Duodenal mucosa (tissue), 2 donors: ENCODE results near the gene UBXN11.
"Not testable (repeated sequence)": the region's sequence is repeated elsewhere in the genome, so short reads cannot be mapped to it uniquely, and the experiment has no call there.

Experiments used
- H3K27ac ChIP-seq: one replicate; pipeline ENCODE4 v1.7.0; 2013; ENCODE audit warnings: low read depth, low read length
- H3K27me3 ChIP-seq, 2 donors: one replicate each; pipeline ENCODE4 v1.7.0; 2013; ENCODE audit warnings: low read length in 2 of 2, control low read depth in 1 of 2; ENCODE audit not compliant: insufficient read depth in 2 of 2, control insufficient read depth in 1 of 2
- H3K36me3 ChIP-seq, 2 donors: one replicate each; pipeline ENCODE4 v1.7.0; 2013; ENCODE audit warnings: low read length in 2 of 2, control low read depth in 1 of 2; ENCODE audit not compliant: insufficient read depth in 2 of 2, control insufficient read depth in 1 of 2
- H3K4me1 ChIP-seq, 2 donors: one replicate each; pipeline ENCODE4 v1.7.0; 2013; ENCODE audit warnings: low read length in 2 of 2, control low read depth in 1 of 2; ENCODE audit not compliant: insufficient read depth in 2 of 2, control insufficient read depth in 1 of 2
- H3K4me3 ChIP-seq, 2 donors: one replicate each; pipeline ENCODE4 v1.7.0; 2013; ENCODE audit warnings: low read length in 2 of 2, low read depth in 1 of 2
- H3K9ac ChIP-seq, 2 donors: one replicate each; pipeline ENCODE4 v1.7.0; 2013; ENCODE audit warnings: low read length in 2 of 2, low read depth in 1 of 2
- H3K9me3 ChIP-seq, 2 donors: one replicate each; pipeline ENCODE4 v1.7.0; 2013; ENCODE audit warnings: low read length in 2 of 2, control low read depth in 1 of 2; ENCODE audit not compliant: control insufficient read depth in 1 of 2

UBXN11 gene

DNA sequence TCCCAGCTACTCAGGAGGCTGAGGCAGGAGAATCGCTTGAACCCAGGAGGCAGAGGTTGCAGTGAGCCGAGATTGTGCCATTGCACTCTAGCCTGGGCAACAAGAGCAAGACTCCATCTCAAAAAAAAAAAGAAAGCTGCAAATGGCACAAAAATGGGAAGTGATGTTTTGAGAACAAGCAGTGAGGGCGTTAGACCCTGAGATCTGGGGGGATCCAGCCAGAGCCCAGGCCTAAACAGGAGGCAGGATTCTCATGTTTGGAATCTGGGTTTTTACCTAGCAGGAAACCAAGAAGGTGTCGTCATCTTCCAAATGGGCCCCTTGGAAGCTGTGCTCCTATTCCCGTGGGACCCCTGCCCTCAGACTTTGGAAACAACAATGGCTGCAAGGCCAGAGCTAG lies 13.7 kb downstream of the UBXN11 start:
- H3K9ac ChIP-seq, H3K27me3 ChIP-seq, H3K27ac ChIP-seq, H3K4me3 ChIP-seq, H3K9me3 ChIP-seq, H3K36me3 ChIP-seq: not testable (repeated sequence)
- peaks cover 26 to 34% of the 10 kb centered on the region in 2 donors for H3K4me1 ChIP-seq

DNA sequence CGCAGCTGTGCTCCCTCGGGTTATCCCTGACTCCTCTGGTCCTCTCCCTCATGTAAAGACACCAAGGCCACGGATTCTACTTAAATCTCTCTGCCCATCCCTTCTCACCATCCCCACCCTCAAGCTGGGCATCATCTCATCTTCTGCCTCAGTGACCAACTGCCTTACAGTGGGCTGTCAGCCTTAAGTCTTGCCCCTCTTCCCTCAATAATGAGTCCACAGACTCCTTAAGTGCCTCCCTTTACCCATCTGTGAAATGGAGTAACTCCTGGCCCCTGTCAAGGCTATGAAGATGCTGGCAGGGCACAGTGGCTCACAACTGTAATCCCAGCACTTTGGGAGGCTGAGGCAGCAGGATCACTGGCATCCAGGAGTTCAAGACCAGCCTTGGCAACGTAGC lies 14.5 kb downstream of the UBXN11 start:
- H3K27me3 ChIP-seq, result no peaks in the 10 kb centered on the region
- H3K4me3 ChIP-seq, result no peak overlapping the region
- H3K27ac ChIP-seq, result no peak overlapping the region
- no peak overlapping the region for H3K9ac ChIP-seq
- H3K36me3 ChIP-seq, result peaks cover 0 to 5% of the 10 kb centered on the region in 2 donors
- no peaks in the 10 kb centered on the region for H3K9me3 ChIP-seq
- H3K4me1 ChIP-seq, result peaks cover 26 to 39% of the 10 kb centered on the region in 2 donors

DNA sequence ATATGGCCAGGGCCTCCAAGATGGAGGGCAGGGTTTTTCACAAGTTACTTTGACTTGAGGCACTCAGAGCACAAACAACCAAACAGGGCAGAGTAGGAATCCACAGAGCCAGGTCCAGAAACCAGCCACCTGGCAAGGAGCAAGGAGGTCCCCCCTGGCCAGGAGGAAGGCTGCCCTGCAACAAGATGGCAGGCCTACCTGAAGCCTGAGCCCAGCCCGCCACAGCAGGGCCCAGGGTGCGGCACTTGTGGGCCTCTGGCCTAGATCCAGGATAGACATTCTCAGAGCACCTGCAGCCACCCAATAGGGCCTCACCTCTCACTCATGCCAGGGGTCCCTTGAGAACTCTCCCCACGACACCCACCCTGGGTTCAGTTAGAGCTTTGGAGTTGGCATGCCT lies 15.0 kb downstream of the UBXN11 start:
- Histone ChIP-seq H3K27me3 (no peaks in the 10 kb centered on the region), H3K36me3 (peaks cover 0 to 5% of the 10 kb centered on the region in 2 donors), H3K4me1 (peaks cover 27 to 43% of the 10 kb centered on the region in 2 donors), H3K4me3 (no peak overlapping the region), H3K9ac (no peak overlapping the region), H3K9me3 (no peaks in the 10 kb centered on the region), H3K27ac (no peak overlapping the region)

DNA sequence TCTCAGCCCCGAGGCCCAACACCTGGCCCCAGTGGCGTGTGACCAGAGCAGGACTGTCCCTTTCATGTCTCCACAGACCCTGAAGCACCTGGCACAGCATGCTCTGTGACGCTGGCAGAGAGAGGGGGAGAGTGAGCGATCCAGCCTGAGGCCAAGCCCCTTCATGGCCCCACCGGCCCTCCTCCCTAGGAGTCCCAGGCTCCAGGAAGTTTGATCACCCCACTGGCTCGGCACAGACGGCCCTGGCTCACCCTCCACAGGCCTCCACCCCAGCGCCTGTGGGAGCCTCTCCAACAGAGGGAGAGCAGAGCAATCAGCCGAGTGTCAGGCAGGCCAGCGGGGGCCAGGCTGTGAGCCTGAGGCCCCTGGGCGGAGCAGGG lies 15.6 kb downstream of the UBXN11 start:
- no peaks in the 10 kb centered on the region for H3K27me3 ChIP-seq
- no peak overlapping the region for H3K9ac ChIP-seq
- H3K4me1 ChIP-seq, result peaks cover 33 to 48% of the 10 kb centered on the region in 2 donors
- no peaks in the 10 kb centered on the region for H3K9me3 ChIP-seq
- no peak overlapping the region for H3K4me3 ChIP-seq
- H3K36me3 ChIP-seq, result no peaks in the 10 kb centered on the region
- H3K27ac ChIP-seq, result peak overlapping the region; percentile 42

DNA sequence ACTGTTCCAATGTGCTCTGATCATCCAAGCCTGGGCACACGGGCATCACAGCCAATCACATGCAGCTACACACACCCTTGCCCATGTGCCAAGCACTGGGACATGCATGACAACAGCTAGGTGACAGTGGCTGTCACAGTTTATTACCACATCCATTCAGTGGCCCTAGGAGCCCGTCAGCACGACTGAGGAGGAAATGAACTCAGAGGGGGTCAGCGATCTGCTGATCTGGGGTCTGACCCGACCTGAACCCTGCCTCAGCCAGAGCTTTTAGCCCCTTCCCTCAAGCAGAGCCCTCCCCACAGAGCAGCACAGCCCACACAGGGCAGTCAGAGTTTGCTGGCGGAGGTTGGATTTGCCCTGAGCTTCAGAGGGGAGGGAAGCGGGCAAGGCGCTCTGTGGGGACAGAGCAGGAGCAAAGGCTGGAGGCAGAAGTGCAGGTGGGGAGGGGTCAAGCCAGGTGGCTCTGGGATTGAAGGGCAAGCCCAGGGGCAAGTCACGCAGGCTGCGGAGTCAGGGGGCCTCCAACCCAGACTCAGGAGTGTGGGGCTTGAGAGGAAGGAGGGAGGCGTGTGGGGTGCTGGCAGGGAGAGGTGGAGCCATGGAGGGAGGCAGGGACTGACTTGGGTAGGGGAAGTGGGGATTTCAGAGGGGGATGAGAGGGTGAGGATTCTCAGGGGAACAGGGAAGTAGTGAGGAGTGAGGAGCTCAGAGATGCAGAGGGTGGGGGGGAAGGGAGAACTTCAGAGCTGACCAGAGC lies 16.1 kb downstream of the UBXN11 start:
- peaks cover 33 to 53% of the 10 kb centered on the region in 2 donors for H3K4me1 ChIP-seq
- no peak overlapping the region for H3K4me3 ChIP-seq
- H3K27ac ChIP-seq, result no peak overlapping the region
- no peaks in the 10 kb centered on the region for H3K27me3 ChIP-seq
- H3K9me3 ChIP-seq, result no peaks in the 10 kb centered on the region
- no peaks in the 10 kb centered on the region for H3K36me3 ChIP-seq
- peak overlapping the region in 1 of 2 donors; percentile 16 for H3K9ac ChIP-seq

DNA sequence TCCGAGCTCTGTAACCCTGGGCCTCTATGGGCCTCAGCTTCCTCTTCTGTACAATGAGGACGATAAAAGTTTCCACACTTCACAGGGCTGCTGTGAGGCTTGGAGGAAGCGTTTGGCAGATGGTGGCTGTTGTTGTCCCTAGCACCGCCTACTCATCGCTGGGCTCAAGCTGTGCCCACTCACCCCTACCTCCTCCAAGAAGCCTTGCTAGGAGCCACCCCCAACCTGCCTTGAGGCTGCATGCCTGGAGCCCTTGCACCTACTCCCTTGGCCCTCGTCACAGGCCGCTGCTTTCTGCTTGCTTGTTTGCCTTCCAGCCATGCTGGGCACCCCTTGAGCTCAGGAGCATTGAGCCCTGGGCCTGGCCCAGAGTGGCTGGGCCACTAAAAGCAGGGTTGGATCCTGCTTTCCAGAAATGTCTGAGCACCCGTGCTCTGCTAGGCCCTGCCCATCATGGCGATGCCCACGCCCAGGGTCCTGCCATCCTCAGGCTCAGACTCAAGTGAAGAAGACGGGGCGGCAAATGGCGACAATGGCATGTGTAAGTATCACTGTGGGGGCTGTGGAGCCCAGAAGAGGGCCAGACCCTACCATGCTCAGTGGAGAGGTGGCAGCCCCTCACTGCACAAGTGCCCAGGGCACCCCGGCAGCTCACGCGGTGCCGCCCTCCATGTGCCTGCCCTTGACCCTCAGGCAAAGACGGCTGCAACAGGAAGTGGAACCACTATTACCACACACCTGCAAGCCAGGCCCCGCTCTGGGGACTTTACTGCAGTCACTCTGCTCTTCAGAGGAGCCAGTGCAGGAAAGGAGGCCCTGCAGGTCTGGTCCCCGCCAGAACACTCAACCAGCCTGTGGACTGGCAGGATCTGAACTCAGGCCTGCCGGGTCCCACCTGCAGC lies 17.0 kb downstream of the UBXN11 start:
- Histone ChIP-seq H3K36me3 (no peaks in the 10 kb centered on the region), H3K27me3 (no peaks in the 10 kb centered on the region), H3K4me1 (peaks cover 41 to 62% of the 10 kb centered on the region in 2 donors), H3K4me3 (no peak overlapping the region), H3K27ac (peak overlapping the region; percentile 43), H3K9me3 (no peaks in the 10 kb centered on the region), H3K9ac (no peak overlapping the region)

DNA sequence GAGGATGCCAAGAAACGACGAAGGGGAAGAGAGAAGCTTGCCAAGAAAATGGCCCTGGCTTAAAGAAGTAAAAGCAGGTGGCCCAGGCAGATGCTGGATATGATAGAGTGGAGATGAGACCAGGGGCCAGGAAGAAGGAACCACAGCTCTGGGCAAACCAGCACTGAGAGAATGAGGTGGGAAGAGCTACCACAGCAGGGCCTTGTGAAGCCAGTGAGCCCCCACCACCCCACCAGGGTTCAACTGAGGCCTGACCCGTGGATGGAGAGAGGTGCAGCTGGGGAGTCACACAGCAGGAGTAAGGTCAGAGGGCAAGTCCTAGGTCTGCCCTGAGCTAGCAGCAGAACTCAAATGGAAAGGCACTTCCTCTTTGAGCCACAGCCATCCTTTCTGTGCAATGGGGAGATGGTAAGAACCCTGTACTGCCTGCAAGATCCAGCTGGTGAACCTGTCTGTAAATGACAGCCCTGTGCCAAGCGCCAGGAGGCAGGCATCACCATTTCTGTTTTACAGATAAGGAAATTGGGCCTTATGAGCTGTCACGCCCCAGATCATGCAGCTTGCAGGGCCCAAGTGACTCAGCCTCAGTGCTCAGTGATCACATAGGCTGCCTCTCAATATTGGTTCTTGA lies 18.0 kb downstream of the UBXN11 start:
- Histone ChIP-seq H3K9ac (peak overlapping the region in 1 of 2 donors; percentile 40), H3K27me3 (no peaks in the 10 kb centered on the region), H3K4me1 (peaks cover 44 to 66% of the 10 kb centered on the region in 2 donors)

DNA sequence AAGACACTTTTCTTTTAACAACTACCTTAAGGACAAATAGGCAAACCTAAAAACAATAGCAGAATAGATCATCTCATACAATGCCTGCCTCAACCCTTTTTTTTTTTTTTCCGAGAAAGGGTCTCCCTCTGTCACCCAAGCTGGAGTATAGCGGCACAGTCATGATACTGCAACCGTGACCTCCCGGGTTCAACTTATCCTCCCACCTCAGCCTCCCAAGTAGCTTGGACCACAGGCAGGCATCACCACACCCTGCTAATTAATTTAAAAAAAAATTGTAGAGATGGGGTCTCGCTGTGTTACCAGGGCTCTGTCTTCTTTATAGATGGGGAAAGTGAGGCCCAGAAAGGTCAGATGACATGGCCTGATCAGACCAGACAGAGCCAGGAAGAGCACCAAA lies 18.6 kb downstream of the UBXN11 start:
- Histone ChIP-seq H3K9me3 (no peaks in the 10 kb centered on the region), H3K9ac (no peak overlapping the region)

More for the DNA sequence above, 18.0 kb downstream of the UBXN11 start:
- Histone ChIP-seq H3K4me3 (no peak overlapping the region), H3K27ac (peak overlapping the region; percentile 46), H3K9me3 (no peaks in the 10 kb centered on the region), H3K36me3 (no peaks in the 10 kb centered on the region)

DNA sequence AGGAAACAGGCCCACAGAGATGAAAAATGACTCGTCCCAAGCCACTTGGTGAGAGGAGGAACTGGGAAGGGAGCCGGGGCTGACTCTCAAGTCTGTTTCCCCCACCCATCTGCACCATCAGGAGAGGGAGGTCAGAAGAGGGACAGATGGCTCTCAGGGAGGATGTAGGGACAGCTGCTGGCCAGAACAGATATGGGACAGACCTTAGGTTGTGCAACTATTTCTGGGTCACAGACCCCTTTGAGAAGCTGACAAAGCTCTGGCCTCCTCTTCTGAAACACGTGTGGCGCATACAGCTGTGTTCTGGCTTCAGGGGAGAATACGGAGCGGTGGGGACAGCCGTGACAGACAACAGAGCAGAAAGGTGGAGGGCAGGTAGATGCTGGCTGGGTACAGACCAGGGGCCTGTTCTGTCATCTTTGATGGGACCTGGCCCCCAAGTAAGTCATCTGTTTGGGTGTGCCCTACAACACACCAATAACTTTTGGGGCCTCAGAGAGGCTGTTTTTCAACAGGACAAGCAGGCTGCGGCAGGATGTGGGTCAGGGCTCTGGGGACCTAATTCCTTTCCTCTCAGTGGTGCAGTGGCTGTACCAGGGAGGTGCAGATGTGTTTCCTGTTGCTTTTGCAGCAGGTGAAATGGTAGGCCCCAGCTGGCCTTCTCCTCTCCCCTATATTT lies 19.3 kb downstream of the UBXN11 start:
- no peak overlapping the region for H3K4me3 ChIP-seq
- peaks cover 0 to 3% of the 10 kb centered on the region in 2 donors for H3K36me3 ChIP-seq
- H3K9ac ChIP-seq, result peak overlapping the region in 1 of 2 donors; percentile 45
- no peaks in the 10 kb centered on the region for H3K27me3 ChIP-seq
- no peak overlapping the region for H3K27ac ChIP-seq
- no peaks in the 10 kb centered on the region for H3K9me3 ChIP-seq
- H3K4me1 ChIP-seq, result peaks cover 44 to 66% of the 10 kb centered on the region in 2 donors

More for the DNA sequence above, 18.6 kb downstream of the UBXN11 start:
- no peaks in the 10 kb centered on the region for H3K27me3 ChIP-seq
- H3K27ac ChIP-seq, result no peak overlapping the region
- peaks cover 44 to 66% of the 10 kb centered on the region in 2 donors for H3K4me1 ChIP-seq
- H3K4me3 ChIP-seq, result no peak overlapping the region
- no peaks in the 10 kb centered on the region for H3K36me3 ChIP-seq
